Chondrocyte (in vitro differentiated cells): Measurements from ENCODE around the gene POLR1C. TPM values are rescaled to one million over a fixed set of nuclear protein-coding genes. Genes with fewer than 3 reads are reported as not detected.
"Not testable (repeated sequence)": the region's sequence is repeated elsewhere in the genome, so short reads cannot be mapped to it uniquely, and the experiment has no call there.

Source experiments
- DNase-seq: peaks from one replicate; pipeline ENCODE4 v3.0.0; 2021; ENCODE audit warnings: mixed read lengths, low spot score
- H3K27ac Mint-ChIP-seq: one replicate; pipeline ENCODE4 v1.8.0; 2021; ENCODE audit warnings: mild to moderate bottlenecking, moderate library complexity, mixed read lengths; ENCODE audit not compliant: unreplicated experiment
- H3K27me3 Mint-ChIP-seq: 2 replicates; pipeline ENCODE4 v1.8.0; 2021; ENCODE audit warnings: low read depth, mixed read lengths
- H3K36me3 Mint-ChIP-seq: 2 replicates; pipeline ENCODE4 v1.8.0; 2021; ENCODE audit warnings: low read depth, mixed read lengths
- H3K4me1 Mint-ChIP-seq: 2 replicates; pipeline ENCODE4 v1.8.0; 2021; ENCODE audit warnings: low read depth, mild to moderate bottlenecking, mixed read lengths
- H3K4me3 Mint-ChIP-seq: one replicate; pipeline ENCODE4 v1.8.0; 2021; ENCODE audit warnings: mild to moderate bottlenecking, moderate library complexity, mixed read lengths; ENCODE audit not compliant: unreplicated experiment
- H3K9me3 Mint-ChIP-seq: 2 replicates; pipeline ENCODE4 v1.8.0; 2021; ENCODE audit warnings: low read depth, mixed read lengths
- long read RNA-seq: library from polyadenylated mRNA; stranded (forward); transcript quantifications from one replicate; pipeline ENCODE4 v2.0.0, GENCODE V29; 2021
- total RNA-seq: library from RNA; stranded (reverse); gene quantifications from 3 replicates; pipeline ENCODE4 v1.2.1, GENCODE V29; 2021
- TF ChIP-seq, protein P1 (sequence below): fragments of 200-600 bp; sonication (generic); IDR thresholded peaks from 2 replicates; pipeline ENCODE4 v1.5.0; 2021; ENCODE audit warnings: antibody characterized with exemption, mild to moderate bottlenecking, moderate library complexity

The POLR1C gene, protein sequence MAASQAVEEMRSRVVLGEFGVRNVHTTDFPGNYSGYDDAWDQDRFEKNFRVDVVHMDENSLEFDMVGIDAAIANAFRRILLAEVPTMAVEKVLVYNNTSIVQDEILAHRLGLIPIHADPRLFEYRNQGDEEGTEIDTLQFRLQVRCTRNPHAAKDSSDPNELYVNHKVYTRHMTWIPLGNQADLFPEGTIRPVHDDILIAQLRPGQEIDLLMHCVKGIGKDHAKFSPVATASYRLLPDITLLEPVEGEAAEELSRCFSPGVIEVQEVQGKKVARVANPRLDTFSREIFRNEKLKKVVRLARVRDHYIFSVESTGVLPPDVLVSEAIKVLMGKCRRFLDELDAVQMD
- 19.3 to 28.2 TPM (median 20.1 TPM) in 3 replicates for total RNA-seq
- long read RNA-seq, partial matches to known transcripts: 0 of 10 reads
- long read RNA-seq, other reads (novel, unspliced or antisense): 6 of 10 reads

DNA sequence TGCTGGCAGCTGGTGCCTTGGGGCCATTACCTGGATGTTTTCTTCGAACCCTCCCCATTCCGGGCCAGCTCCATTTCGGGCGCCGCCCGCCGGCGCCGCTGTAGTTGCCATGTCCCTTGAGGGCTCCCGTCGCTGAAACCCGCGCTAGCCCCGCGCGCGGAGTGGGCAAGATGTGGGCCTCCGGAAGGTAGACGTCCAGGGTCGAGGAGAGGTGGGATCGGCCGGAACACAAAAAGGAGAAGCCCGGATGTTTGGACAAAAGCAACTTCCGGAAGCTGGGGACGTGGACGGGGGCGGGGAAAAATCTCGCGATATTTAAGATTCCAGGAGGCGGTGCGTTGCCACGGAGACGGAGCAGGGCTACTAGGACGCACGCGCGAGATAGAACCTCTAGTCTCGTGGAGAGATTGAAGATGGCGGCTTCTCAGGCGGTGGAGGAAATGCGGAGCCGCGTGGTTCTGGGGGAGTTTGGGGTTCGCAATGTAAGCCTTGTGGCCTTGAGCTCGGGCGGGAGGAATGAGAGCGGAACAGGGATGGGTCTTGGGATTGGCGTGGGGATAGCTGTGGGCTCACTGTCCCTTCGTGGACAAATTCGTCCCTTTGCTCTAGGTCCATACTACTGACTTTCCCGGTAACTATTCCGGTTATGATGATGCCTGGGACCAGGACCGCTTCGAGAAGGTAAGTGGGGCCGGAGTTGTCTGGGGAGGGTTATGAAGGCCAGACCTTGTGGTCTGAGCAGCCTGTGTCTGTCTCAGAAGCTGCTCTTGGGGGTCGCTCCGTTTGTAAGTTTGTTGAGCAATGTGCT lies at the start of gene POLR1C, which contains the start of gene YIPF3:
Gene POLR1C (plus strand): TSS at position 393 of the 808 bp plus-strand sequence. CDS start 21 bp downstream, at position 414.
Gene YIPF3 (minus strand): TSS at position 230 of the 808 bp plus-strand sequence. CDS start 119 bp downstream, at position 111.
- TF ChIP-seq, protein P1, sequence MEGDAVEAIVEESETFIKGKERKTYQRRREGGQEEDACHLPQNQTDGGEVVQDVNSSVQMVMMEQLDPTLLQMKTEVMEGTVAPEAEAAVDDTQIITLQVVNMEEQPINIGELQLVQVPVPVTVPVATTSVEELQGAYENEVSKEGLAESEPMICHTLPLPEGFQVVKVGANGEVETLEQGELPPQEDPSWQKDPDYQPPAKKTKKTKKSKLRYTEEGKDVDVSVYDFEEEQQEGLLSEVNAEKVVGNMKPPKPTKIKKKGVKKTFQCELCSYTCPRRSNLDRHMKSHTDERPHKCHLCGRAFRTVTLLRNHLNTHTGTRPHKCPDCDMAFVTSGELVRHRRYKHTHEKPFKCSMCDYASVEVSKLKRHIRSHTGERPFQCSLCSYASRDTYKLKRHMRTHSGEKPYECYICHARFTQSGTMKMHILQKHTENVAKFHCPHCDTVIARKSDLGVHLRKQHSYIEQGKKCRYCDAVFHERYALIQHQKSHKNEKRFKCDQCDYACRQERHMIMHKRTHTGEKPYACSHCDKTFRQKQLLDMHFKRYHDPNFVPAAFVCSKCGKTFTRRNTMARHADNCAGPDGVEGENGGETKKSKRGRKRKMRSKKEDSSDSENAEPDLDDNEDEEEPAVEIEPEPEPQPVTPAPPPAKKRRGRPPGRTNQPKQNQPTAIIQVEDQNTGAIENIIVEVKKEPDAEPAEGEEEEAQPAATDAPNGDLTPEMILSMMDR: no peak
- H3K36me3 Mint-ChIP-seq: peaks cover 35% of the 10 kb centered on the region
- peaks cover 24% of the 10 kb centered on the region for H3K4me1 Mint-ChIP-seq
- DNase-seq: peak; percentile 98
- no peak within 1 kb of the TSS for H3K4me3 Mint-ChIP-seq
- H3K27me3 Mint-ChIP-seq: no peaks in the 10 kb centered on the region
- H3K27ac Mint-ChIP-seq: no peak within 1 kb of the TSS
- no peaks in the 10 kb centered on the region for H3K9me3 Mint-ChIP-seq

DNA sequence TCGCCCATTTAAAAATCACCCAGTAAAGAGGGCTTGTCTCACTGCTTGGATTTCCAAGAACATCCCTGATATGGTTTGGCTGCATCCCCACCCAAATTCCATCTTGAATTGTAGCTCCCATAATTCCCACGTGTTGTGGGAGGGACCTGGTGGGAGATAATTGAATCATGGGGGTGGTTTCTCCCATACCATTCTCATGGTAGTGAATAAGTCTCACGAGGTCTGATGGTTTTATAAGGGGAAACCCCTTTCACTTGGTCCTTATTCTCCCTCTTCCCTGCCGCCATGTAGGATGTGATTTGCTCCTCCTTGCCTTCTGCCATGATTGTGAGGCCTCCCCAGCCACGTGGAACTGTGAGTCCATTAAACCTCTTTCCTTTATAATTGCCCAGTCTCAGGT lies 49.6 kb upstream of the POLR1C start:
- not testable (repeated sequence) for H3K4me1 Mint-ChIP-seq, H3K9me3 Mint-ChIP-seq, H3K36me3 Mint-ChIP-seq, DNase-seq, H3K27ac Mint-ChIP-seq, H3K4me3 Mint-ChIP-seq
- H3K27me3 Mint-ChIP-seq: peaks cover 25% of the 10 kb centered on the region

DNA sequence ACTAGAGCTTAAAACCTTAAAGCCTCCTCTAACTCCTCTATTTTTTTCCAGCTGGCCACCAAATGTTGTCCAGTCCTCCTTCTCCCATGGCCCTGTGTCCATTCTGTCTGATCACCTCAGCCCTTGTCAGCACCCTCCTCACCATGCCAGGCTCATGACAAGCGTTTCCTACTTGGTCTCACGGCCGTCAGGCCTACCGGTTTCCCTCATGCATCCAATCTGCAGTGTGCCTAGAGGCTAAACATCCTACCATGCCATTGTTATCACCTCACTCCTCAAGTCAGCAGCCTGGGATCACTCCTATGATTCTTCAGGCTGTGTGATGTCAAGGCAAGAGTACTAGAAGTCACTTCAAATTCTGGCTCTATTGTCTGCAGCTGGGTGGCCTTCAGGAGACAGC lies 49.1 kb upstream of the POLR1C start:
- Mint-ChIP-seq H3K4me1 (no peaks in the 10 kb centered on the region), H3K36me3 (no peaks in the 10 kb centered on the region), H3K4me3 (no peak overlapping the region), H3K9me3 (no peaks in the 10 kb centered on the region), H3K27me3 (peaks cover 20% of the 10 kb centered on the region), H3K27ac (no peak overlapping the region)
- DNase-seq: no peak
- TF ChIP-seq, protein P1: no peak

DNA sequence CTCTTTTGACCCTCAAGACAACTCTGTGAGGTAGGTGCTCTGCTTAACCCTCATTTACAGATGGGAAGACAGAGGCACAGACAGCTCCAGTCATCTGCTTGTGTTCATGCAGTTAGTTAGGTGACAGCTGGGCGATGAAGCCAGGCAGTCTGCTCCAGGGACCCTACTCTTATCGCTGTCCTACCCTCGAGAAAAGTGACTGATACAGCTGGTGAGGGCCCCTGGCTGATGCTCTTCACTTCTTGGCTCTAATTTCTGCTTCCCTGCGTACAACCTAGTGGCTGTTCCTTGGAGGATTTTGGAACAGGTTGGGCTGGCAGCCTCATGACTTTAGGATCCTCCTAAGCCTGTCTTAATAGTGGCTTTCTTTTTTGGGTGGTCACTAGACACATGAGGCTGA lies 48.6 kb upstream of the POLR1C start:
- Mint-ChIP-seq H3K9me3 (no peaks in the 10 kb centered on the region), H3K4me3 (no peak overlapping the region), H3K27me3 (peaks cover 17% of the 10 kb centered on the region), H3K4me1 (no peaks in the 10 kb centered on the region), H3K36me3 (no peaks in the 10 kb centered on the region), H3K27ac (no peak overlapping the region)
- no peak for DNase-seq
- TF ChIP-seq, protein P1: no peak

DNA sequence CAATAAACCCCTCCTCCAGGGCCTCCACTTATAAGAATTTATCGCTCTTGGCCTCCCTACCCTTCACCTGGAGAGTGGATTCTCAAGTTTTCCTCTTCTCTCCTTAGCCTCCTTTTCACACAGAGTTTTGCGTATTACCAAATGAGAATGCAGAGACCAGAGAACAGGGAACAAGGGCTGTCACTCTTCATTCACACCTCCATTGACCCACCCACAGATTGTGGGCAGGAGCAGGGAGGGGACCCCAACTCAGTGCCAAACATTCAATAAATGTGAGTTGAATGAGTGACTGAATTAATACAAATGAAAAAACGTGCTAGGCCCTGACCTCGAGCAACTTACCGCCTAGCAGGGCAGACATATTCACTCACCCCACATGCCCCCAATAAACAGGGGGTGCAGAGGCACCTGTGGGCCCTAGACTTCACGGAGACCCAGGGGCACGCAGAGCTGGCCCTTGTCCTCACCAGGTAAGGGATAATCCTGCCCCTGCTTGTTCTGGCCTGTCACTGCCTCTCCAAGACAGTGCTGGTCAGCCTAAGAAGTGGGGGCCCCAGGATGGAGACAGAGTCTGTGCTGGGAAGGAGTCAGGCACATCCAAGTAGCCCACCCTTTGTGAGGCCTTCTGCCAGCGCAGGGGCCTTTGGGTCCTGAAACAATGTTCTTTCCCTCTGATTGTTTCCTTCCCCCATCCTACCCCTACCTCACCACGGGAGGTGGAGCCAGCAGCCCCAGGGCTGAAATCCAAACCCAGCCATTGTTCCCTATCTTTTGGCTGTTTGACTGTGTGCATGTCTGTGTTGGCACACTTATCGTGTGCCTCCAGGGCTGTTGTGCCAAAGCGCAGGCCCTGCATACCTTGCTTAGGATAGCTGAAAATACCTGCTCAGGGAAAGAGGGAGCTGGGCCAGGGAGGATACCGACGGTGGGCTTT lies 47.9 kb upstream of the POLR1C start:
- peaks cover 14% of the 10 kb centered on the region for H3K27me3 Mint-ChIP-seq
- no peak overlapping the region for H3K4me3 Mint-ChIP-seq
- H3K4me1 Mint-ChIP-seq: no peaks in the 10 kb centered on the region
- TF ChIP-seq, protein P1: no peak
- DNase-seq: no peak
- H3K27ac Mint-ChIP-seq: no peak overlapping the region
- no peaks in the 10 kb centered on the region for H3K9me3 Mint-ChIP-seq
- H3K36me3 Mint-ChIP-seq: no peaks in the 10 kb centered on the region
